Heart left ventricle (tissue), 13 donors: ENCODE results near the gene TRIP13.

ENCODE experiments used
- POLR2A ChIP-seq, 2 donors: fragments of 450-650 bp; IDR thresholded peaks; one replicate each; pipeline ENCODE4 v1.6.1; 2017; ENCODE audit warnings: antibody characterized with exemption in 2 of 2, mild to moderate bottlenecking in 2 of 2, moderate library complexity in 2 of 2
- TF ChIP-seq, protein P1 (sequence below), 12 donors: fragments of 200-600 bp; sonication (generic) in 4 of 12; IDR thresholded peaks; one replicate each; pipeline versions ENCODE4 v1.5.0 to v1.8.0; 2018 to 2022; ENCODE audit warnings: antibody characterized with exemption in 12 of 12, mild to moderate bottlenecking in 5 of 12
- donor health status: ischemic (EF 13 %, LVEDD 7.1; RV severe dilation, severe dysfunction).
- donor health status: DM: no; HTN: yes; CAD: no.
- donor health status: DM: no; HTN: no; CAD: no.
- donor health status: ischemic (EF 25% LVEDD 6.9; RV normal size, moderate dysfunction).
- donor health status: ischemic (EF 25% LVEDD 5.7; RV mildly dilated, moderate dysfunction).
- donor health status: ischemic (EF 35%, LVEDD 5.7; RV mildly dilated, moderate dysfunction).
- donor health status: nonischemic (EF 11% LVEDD 7.7; RV severe dilation, severe dysfunction).
- donor health status: DM: yes; HTN: yes; CAD: no.
- donor health status: PGD.
- donor health status: ischemic (EF 29% LVEDD 5.4; RV normal size, mild dysfunction).
- donor health status: nonischemic (EF 23%, LVEDD 6.1; RV moderate dilation, normal function).

DNA sequence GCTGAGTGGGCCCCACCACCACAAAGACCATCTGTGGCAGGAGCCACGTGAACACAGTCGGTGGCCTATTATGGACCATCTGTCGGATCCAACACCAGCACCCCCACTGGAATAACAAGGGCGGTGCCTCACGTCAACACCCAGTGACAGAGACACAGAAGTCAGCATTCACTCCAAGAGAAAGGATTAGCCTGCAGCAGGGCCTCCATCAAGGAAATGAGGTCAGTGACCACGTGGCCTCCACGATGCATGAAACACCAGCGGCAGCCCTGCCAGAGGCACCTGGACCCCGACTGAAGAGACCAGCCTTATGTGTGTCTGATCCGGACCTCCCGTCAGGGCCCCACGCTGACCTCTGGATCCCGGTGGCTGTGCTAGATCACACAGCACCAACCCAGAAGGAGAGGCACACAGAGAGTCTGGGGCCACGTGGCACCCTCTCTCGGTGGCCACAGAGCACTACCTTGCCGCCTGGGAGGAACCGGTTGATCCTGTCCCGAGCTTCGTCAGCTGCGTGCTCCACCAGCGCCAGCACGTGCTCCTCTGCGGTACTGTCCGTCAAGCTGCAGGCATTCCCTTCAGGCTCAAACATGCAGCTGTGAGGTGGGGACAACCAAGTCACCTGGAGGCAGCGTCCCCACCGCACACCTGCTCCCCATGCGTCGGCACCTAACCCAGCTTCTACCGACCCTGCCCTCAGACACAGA, 9.1 kb upstream of the TRIP13 start:
- TF ChIP-seq, protein P1, sequence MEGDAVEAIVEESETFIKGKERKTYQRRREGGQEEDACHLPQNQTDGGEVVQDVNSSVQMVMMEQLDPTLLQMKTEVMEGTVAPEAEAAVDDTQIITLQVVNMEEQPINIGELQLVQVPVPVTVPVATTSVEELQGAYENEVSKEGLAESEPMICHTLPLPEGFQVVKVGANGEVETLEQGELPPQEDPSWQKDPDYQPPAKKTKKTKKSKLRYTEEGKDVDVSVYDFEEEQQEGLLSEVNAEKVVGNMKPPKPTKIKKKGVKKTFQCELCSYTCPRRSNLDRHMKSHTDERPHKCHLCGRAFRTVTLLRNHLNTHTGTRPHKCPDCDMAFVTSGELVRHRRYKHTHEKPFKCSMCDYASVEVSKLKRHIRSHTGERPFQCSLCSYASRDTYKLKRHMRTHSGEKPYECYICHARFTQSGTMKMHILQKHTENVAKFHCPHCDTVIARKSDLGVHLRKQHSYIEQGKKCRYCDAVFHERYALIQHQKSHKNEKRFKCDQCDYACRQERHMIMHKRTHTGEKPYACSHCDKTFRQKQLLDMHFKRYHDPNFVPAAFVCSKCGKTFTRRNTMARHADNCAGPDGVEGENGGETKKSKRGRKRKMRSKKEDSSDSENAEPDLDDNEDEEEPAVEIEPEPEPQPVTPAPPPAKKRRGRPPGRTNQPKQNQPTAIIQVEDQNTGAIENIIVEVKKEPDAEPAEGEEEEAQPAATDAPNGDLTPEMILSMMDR (IDR thresholded peaks at IDR 0.05) = no peak
- no peak for TF ChIP-seq POLR2A (IDR thresholded peaks at IDR 0.05)
